ENCODE data around the gene CHST1.

Gene CHST1

GRCh38 chr11:45683271-45684058 lies 18.0 kb upstream of the CHST1 start (continued):
- TF ChIP-seq, protein P1, sequence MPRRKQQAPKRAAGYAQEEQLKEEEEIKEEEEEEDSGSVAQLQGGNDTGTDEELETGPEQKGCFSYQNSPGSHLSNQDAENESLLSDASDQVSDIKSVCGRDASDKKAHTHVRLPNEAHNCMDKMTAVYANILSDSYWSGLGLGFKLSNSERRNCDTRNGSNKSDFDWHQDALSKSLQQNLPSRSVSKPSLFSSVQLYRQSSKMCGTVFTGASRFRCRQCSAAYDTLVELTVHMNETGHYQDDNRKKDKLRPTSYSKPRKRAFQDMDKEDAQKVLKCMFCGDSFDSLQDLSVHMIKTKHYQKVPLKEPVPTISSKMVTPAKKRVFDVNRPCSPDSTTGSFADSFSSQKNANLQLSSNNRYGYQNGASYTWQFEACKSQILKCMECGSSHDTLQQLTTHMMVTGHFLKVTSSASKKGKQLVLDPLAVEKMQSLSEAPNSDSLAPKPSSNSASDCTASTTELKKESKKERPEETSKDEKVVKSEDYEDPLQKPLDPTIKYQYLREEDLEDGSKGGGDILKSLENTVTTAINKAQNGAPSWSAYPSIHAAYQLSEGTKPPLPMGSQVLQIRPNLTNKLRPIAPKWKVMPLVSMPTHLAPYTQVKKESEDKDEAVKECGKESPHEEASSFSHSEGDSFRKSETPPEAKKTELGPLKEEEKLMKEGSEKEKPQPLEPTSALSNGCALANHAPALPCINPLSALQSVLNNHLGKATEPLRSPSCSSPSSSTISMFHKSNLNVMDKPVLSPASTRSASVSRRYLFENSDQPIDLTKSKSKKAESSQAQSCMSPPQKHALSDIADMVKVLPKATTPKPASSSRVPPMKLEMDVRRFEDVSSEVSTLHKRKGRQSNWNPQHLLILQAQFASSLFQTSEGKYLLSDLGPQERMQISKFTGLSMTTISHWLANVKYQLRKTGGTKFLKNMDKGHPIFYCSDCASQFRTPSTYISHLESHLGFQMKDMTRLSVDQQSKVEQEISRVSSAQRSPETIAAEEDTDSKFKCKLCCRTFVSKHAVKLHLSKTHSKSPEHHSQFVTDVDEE (CRISPR knock-in tag; IDR thresholded peaks at IDR 0.05), result no peak

DNA sequence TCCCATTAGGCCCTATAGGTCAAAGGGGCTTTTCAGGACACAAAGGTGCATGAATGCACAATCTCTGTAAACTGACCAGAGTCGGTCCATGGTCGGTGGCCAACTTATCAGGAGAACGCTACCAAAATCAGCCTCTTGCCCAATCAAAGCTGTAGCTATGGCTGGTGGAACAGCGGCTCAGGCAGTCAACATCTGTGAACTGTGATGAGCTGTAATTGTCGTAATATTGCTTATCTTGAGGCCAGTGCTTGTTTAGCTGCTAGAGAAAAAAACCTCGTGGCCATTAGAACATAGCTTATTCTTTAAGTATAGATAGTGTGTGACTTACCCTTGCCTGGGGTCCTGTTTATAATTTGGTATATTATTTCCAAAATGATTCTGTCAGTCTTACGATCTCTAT lies 14.4 kb upstream of the CHST1 start:
- no peak for ATAC-seq
- TF ChIP-seq ARNTL (CRISPR knock-in tag; IDR thresholded peaks at IDR 0.05; ENCODE audit: borderline replicate concordance, low read depth) (no peak), CSDC2 (CRISPR knock-in tag; IDR thresholded peaks at IDR 0.05) (no peak), TOX (CRISPR knock-in tag; IDR thresholded peaks at IDR 0.05; ENCODE audit: borderline replicate concordance) (no peak), ZC3H10 (CRISPR knock-in tag; IDR thresholded peaks at IDR 0.05) (no peak), ZFP30 (CRISPR knock-in tag; IDR thresholded peaks at IDR 0.05) (no peak), ZNF565 (CRISPR knock-in tag; conservative IDR thresholded peaks at IDR 0.05; ENCODE audit: low read depth) (no peak), ZNF70 (CRISPR knock-in tag; IDR thresholded peaks at IDR 0.05) (no peak), PATZ1 (CRISPR knock-in tag; IDR thresholded peaks at IDR 0.05; ENCODE audit: borderline replicate concordance) (no peak), PPARA (CRISPR knock-in tag; IDR thresholded peaks at IDR 0.05; ENCODE audit: borderline replicate concordance) (no peak), ZFP3 (CRISPR knock-in tag; IDR thresholded peaks at IDR 0.05) (no peak), BACH2 (CRISPR knock-in tag; IDR thresholded peaks at IDR 0.05; ENCODE audit: borderline replicate concordance) (no peak), SNAI2 (CRISPR knock-in tag; IDR thresholded peaks at IDR 0.05) (no peak), POU6F1 (CRISPR knock-in tag; IDR thresholded peaks at IDR 0.05; ENCODE audit: borderline replicate concordance, low read depth) (no peak), TCF4 (CRISPR knock-in tag; IDR thresholded peaks at IDR 0.05; ENCODE audit: borderline replicate concordance) (no peak)
- TF ChIP-seq, protein P2, sequence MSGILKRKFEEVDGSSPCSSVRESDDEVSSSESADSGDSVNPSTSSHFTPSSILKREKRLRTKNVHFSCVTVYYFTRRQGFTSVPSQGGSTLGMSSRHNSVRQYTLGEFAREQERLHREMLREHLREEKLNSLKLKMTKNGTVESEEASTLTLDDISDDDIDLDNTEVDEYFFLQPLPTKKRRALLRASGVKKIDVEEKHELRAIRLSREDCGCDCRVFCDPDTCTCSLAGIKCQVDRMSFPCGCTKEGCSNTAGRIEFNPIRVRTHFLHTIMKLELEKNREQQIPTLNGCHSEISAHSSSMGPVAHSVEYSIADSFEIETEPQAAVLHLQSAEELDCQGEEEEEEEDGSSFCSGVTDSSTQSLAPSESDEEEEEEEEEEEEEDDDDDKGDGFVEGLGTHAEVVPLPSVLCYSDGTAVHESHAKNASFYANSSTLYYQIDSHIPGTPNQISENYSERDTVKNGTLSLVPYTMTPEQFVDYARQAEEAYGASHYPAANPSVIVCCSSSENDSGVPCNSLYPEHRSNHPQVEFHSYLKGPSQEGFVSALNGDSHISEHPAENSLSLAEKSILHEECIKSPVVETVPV (CRISPR knock-in tag; IDR thresholded peaks at IDR 0.05), result no peak
- TF ChIP-seq, protein P3, sequence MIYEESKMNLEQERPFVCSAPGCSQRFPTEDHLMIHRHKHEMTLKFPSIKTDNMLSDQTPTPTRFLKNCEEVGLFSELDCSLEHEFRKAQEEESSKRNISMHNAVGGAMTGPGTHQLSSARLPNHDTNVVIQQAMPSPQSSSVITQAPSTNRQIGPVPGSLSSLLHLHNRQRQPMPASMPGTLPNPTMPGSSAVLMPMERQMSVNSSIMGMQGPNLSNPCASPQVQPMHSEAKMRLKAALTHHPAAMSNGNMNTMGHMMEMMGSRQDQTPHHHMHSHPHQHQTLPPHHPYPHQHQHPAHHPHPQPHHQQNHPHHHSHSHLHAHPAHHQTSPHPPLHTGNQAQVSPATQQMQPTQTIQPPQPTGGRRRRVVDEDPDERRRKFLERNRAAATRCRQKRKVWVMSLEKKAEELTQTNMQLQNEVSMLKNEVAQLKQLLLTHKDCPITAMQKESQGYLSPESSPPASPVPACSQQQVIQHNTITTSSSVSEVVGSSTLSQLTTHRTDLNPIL (CRISPR knock-in tag; IDR thresholded peaks at IDR 0.05; ENCODE audit: low read depth), result no peak
- TF ChIP-seq, protein P1 (CRISPR knock-in tag; IDR thresholded peaks at IDR 0.05), result no peak
